ENCODE measurements around the gene SIK2. TPM values are rescaled to one million over a fixed set of nuclear protein-coding genes. Genes with fewer than 3 reads are reported as not detected.

The SIK2 gene
- total RNA-seq, 1 donor from 2014 or later = 10.1 TPM

DNA sequence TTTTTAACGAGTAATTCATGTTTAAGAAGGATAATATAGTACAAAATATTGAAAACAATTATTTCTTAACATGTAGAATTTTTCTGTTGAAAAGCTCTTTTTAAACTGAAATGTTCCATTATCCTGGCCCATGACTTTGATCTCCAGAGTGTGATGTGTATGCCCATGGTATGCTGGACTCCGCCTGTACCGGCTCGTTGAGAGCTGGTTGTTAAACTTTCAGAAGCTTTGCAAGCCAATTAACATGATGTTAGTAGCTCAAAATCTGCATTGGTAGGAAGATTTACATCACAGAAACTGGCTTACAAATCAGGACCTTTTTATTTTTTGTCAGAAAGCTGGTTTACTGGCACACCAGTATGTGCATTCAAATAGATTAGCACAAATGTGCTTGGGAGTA is 15.0 kb downstream of the SIK2 start:
- H3K27me3 ChIP-seq (ENCODE audit: control insufficient read depth, insufficient read depth, low read length) = no peaks in the 10 kb centered on the region
- no peak overlapping the region for H3K4me3 ChIP-seq (ENCODE audit: low read depth, low read length)
- no peak for DNase-seq (ENCODE audit: low read depth)
- H3K36me3 ChIP-seq (ENCODE audit: control insufficient read depth, insufficient read depth, low read length) = no peaks in the 10 kb centered on the region
- TF ChIP-seq, protein P1, sequence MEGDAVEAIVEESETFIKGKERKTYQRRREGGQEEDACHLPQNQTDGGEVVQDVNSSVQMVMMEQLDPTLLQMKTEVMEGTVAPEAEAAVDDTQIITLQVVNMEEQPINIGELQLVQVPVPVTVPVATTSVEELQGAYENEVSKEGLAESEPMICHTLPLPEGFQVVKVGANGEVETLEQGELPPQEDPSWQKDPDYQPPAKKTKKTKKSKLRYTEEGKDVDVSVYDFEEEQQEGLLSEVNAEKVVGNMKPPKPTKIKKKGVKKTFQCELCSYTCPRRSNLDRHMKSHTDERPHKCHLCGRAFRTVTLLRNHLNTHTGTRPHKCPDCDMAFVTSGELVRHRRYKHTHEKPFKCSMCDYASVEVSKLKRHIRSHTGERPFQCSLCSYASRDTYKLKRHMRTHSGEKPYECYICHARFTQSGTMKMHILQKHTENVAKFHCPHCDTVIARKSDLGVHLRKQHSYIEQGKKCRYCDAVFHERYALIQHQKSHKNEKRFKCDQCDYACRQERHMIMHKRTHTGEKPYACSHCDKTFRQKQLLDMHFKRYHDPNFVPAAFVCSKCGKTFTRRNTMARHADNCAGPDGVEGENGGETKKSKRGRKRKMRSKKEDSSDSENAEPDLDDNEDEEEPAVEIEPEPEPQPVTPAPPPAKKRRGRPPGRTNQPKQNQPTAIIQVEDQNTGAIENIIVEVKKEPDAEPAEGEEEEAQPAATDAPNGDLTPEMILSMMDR (IDR thresholded peaks at IDR 0.05; ENCODE audit: insufficient read depth, low read length, poor library complexity, severe bottlenecking) = no peak

DNA sequence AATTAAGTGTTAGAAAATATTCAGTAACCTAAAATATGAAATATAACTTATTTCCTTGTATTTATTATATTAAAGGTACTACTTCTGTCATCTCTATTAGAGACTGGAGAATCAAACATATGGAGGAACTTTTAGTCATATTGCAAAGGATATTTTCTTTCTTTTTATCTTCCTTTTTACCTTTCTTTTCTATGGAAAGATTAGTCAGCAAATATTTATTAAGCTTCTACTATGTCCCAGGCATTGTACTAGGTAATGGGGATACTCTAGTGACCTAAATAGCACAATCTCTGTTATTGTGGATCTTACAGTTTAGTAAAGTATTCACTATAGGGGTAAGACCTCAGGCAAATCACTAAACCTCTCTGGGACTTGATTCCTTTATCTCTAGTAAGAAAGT is 18.3 kb downstream of the SIK2 start:
- TF ChIP-seq, protein P1 (IDR thresholded peaks at IDR 0.05; ENCODE audit: insufficient read depth, low read length, poor library complexity, severe bottlenecking) = no peak
- H3K36me3 ChIP-seq (ENCODE audit: control insufficient read depth, insufficient read depth, low read length) = no peaks in the 10 kb centered on the region
- H3K4me3 ChIP-seq (ENCODE audit: low read depth, low read length) = no peak overlapping the region
- no peaks in the 10 kb centered on the region for H3K27me3 ChIP-seq (ENCODE audit: control insufficient read depth, insufficient read depth, low read length)
- DNase-seq (ENCODE audit: low read depth) = no peak

DNA sequence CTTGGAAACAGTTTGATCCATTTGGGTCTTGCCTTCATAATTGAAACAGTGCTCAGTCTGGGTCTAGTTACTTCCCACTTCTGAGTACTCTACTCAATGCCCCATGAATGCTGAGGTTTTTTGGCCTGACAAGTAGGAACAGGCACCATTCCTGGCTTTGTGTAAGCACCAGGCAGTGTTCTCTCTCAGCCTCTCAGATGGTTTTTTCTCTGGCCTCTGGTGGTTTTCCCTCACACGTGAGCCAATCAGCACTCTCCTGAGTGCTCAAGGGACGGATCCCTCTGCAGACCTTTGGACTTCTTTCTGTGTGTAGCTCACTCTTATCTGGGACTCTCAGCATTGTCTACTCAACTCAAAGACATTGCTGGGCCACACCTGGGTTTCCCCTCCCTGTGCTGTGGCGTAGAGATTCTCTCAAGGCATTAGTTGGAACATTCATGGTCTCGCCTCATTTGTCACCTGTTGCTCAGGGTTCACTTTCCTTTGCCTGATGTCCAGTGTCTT is 21.3 kb downstream of the SIK2 start:
- Histone ChIP-seq H3K4me3 (ENCODE audit: low read depth, low read length) (no peak overlapping the region), H3K36me3 (ENCODE audit: control insufficient read depth, insufficient read depth, low read length) (no peaks in the 10 kb centered on the region), H3K27me3 (ENCODE audit: control insufficient read depth, insufficient read depth, low read length) (no peaks in the 10 kb centered on the region)
- TF ChIP-seq, protein P1 (IDR thresholded peaks at IDR 0.05; ENCODE audit: insufficient read depth, low read length, poor library complexity, severe bottlenecking) = no peak
- no peak for DNase-seq (ENCODE audit: low read depth)

DNA sequence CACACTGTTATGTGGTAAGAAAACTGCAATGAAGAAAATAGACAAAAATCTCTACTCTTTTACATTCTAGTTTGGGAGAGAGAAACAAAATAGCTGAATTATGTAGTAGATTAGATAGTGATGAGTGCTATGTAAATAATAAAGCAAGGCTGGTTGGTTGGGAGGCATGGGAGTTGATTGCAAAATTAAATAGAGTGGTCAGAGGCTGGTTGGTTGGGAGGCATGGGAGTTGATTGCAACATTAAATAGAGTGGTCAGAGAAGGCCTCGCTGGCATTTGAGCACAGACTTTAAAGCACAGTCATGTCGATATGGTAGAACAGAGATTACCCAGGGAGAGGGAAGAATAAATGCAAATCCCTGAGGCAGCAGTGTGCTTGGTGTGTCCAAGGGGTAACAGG is 22.4 kb downstream of the SIK2 start:
- Histone ChIP-seq H3K36me3 (ENCODE audit: control insufficient read depth, insufficient read depth, low read length) (no peaks in the 10 kb centered on the region), H3K4me3 (ENCODE audit: low read depth, low read length) (no peak overlapping the region), H3K27me3 (ENCODE audit: control insufficient read depth, insufficient read depth, low read length) (no peaks in the 10 kb centered on the region)
- DNase-seq (ENCODE audit: low read depth) = no peak
- TF ChIP-seq, protein P1 (IDR thresholded peaks at IDR 0.05; ENCODE audit: insufficient read depth, low read length, poor library complexity, severe bottlenecking) = no peak

DNA sequence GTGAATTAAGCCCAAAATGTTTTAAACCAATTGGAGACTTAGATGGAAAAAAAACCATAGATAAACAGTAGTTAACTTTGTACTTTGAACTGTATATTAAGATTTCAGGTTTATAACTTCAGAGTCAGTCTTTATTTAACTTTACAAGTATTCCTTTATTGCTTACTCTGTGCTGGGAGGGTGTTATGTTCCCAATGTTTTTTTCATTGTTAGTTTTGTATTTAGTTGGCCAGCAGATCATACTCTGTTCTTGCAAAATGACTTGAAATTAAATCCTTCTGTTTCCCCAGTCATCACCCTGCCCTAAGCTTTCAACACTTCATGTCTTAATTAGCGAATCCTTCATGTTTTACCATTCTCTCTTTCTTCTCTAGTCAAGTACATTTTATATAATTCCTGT is 25.3 kb downstream of the SIK2 start:
- Histone ChIP-seq H3K27me3 (ENCODE audit: control insufficient read depth, insufficient read depth, low read length) (no peaks in the 10 kb centered on the region), H3K36me3 (ENCODE audit: control insufficient read depth, insufficient read depth, low read length) (no peaks in the 10 kb centered on the region), H3K4me3 (ENCODE audit: low read depth, low read length) (no peak overlapping the region)
- no peak for DNase-seq (ENCODE audit: low read depth)
- TF ChIP-seq, protein P1 (IDR thresholded peaks at IDR 0.05; ENCODE audit: insufficient read depth, low read length, poor library complexity, severe bottlenecking) = no peak

DNA sequence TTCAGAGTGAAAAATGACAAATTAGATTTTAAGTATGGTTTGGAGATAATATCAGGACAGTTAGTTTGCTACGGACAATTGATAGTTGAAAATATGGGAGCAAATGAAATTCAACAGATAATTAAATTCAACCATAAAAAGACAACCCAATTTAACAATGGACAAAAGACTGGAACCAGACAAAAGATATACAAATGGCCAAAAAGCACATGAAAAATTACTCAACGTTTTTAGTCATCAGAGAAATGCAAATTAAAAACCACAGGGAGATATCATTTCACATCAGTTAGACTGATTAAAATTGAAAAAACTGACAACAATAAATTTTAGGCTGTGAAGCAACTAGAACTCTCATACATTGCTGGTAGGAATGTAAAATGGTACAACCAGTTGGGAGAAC is 27.2 kb downstream of the SIK2 start:
- Histone ChIP-seq H3K36me3 (ENCODE audit: control insufficient read depth, insufficient read depth, low read length) (no peaks in the 10 kb centered on the region), H3K4me3 (ENCODE audit: low read depth, low read length) (no peak overlapping the region), H3K27me3 (ENCODE audit: control insufficient read depth, insufficient read depth, low read length) (no peaks in the 10 kb centered on the region)
- no peak for DNase-seq (ENCODE audit: low read depth)
- TF ChIP-seq, protein P1 (IDR thresholded peaks at IDR 0.05; ENCODE audit: insufficient read depth, low read length, poor library complexity, severe bottlenecking) = no peak
